Loucy (cell line): ENCODE results near the gene IL6.

Source experiments
- H2AFZ ChIP-seq: fragments of 200-600 bp; sonication (generic); 2 replicates; pipeline ENCODE4 v1.6.0; 2016; ENCODE audit warnings: antibody characterized with exemption, mild to moderate bottlenecking, low read length, moderate library complexity
- H3F3A ChIP-seq: fragments of 200-600 bp; 2 replicates; pipeline ENCODE4 v1.6.0; 2016; ENCODE audit warnings: antibody characterized with exemption, low read depth, mild to moderate bottlenecking
- H3K27me3 ChIP-seq: fragments of 200-600 bp; sonication (generic); 2 replicates; pipeline ENCODE4 v1.6.1; 2014; ENCODE audit warnings: low read length, mild to moderate bottlenecking; ENCODE audit not compliant: insufficient read depth, poor library complexity, severe bottlenecking
- H3K36me3 ChIP-seq: fragments of 200-600 bp; sonication (generic); 2 replicates; pipeline ENCODE4 v1.6.1; 2016; ENCODE audit warnings: low read length; ENCODE audit not compliant: insufficient read depth
- H3K4me1 ChIP-seq: fragments of 200-600 bp; sonication (generic); 2 replicates; pipeline ENCODE4 v1.5.1; 2014; ENCODE audit warnings: low read length, mild to moderate bottlenecking; ENCODE audit not compliant: insufficient read depth, poor library complexity, severe bottlenecking
- H3K4me2 ChIP-seq: fragments of 200-600 bp; sonication (generic); 2 replicates; pipeline ENCODE4 v1.6.0; 2014; ENCODE audit warnings: antibody characterized with exemption, low read length, low read depth, mild to moderate bottlenecking; ENCODE audit not compliant: poor library complexity, severe bottlenecking
- H3K4me3 ChIP-seq: fragments of 200-600 bp; sonication (generic); 2 replicates; pipeline ENCODE4 v1.5.1; 2014; ENCODE audit warnings: low read length, mild to moderate bottlenecking, mixed read lengths; ENCODE audit not compliant: poor library complexity, severe bottlenecking
- H3K79me2 ChIP-seq: fragments of 200-600 bp; sonication (generic); 2 replicates; pipeline ENCODE4 v1.6.1; 2014; ENCODE audit warnings: low read length; ENCODE audit not compliant: insufficient read depth
- H3K9ac ChIP-seq: fragments of 200-600 bp; sonication (generic); 2 replicates; pipeline ENCODE4 v1.6.0; 2014; ENCODE audit warnings: mild to moderate bottlenecking, low read depth, low read length, moderate library complexity; ENCODE audit not compliant: poor library complexity, severe bottlenecking
- H3K9me2 ChIP-seq: fragments of 200-600 bp; sonication (generic); replicated peaks from 2 replicates; pipeline ENCODE4 v1.6.1; 2016; ENCODE audit warnings: low read depth, low read length, mixed read lengths
- H3K9me3 ChIP-seq: fragments of 200-600 bp; sonication (generic); 2 replicates; pipeline ENCODE4 v1.6.1; 2014; ENCODE audit warnings: mild to moderate bottlenecking, antibody characterized with exemption, low read length, low read depth; ENCODE audit not compliant: insufficient read depth
- H4K20me1 ChIP-seq: fragments of 200-600 bp; sonication (generic); 2 replicates; pipeline ENCODE4 v1.6.0; 2014; ENCODE audit warnings: antibody characterized with exemption, low read length, mild to moderate bottlenecking; ENCODE audit not compliant: insufficient read depth, poor library complexity, severe bottlenecking
- CTCF ChIP-seq: fragments of 200-600 bp; sonication (generic); conservative IDR thresholded peaks from 2 replicates; pipeline ENCODE4 v1.5.1; 2014; ENCODE audit warnings: mild to moderate bottlenecking, antibody characterized with exemption, low read length
- EZH2phosphoT487 ChIP-seq: fragments of 200-600 bp; IDR thresholded peaks from 2 replicates; pipeline ENCODE4 v1.6.1; 2018; ENCODE audit warnings: antibody characterized with exemption, mild to moderate bottlenecking, moderate library complexity, borderline replicate concordance

IL6 gene

GRCh38 chr7:22729180-22729825, 2.3 kb downstream of the IL6 start:
- no peak overlapping the region for H3K4me3 ChIP-seq

GRCh38 chr7:22730066-22730710, 3.2 kb downstream of the IL6 start:
- Histone ChIP-seq H3K9ac (no peak overlapping the region), H3K4me1 (peaks cover 13% of the 10 kb centered on the region), H3K4me3 (no peak overlapping the region), H4K20me1 (no peaks in the 10 kb centered on the region), H3K9me2 (no peaks in the 10 kb centered on the region), H3K9me3 (no peaks in the 10 kb centered on the region), H3K36me3 (no peaks in the 10 kb centered on the region), H3K4me2 (no peak overlapping the region), H3F3A (no peaks in the 10 kb centered on the region), H2AFZ (no peak overlapping the region), H3K79me2 (no peaks in the 10 kb centered on the region), H3K27me3 (peaks cover 5% of the 10 kb centered on the region)
- TF ChIP-seq EZH2phosphoT487 = no peak
- TF ChIP-seq CTCF = no peak

More at GRCh38 chr7:22729180-22729825, 2.3 kb downstream of the IL6 start:
- no peaks in the 10 kb centered on the region for H3K36me3 ChIP-seq
- H4K20me1 ChIP-seq = no peaks in the 10 kb centered on the region
- H2AFZ ChIP-seq = no peak overlapping the region
- H3K9me2 ChIP-seq = no peaks in the 10 kb centered on the region
- H3K4me2 ChIP-seq = no peak overlapping the region
- peaks cover 13% of the 10 kb centered on the region for H3K4me1 ChIP-seq
- H3K9me3 ChIP-seq = no peaks in the 10 kb centered on the region
- TF ChIP-seq CTCF (no peak), EZH2phosphoT487 (no peak)
- no peaks in the 10 kb centered on the region for H3F3A ChIP-seq
- H3K9ac ChIP-seq = no peak overlapping the region
- H3K79me2 ChIP-seq = no peaks in the 10 kb centered on the region
- peaks cover 5% of the 10 kb centered on the region for H3K27me3 ChIP-seq

- Histone ChIP-seq H3K9ac (no peak overlapping the region), H3K9me2 (no peaks in the 10 kb centered on the region), H3K27me3 (peaks cover 5% of the 10 kb centered on the region), H3F3A (no peaks in the 10 kb centered on the region), H3K4me2 (no peak overlapping the region), H3K4me1 (peaks cover 13% of the 10 kb centered on the region), H3K36me3 (no peaks in the 10 kb centered on the region), H3K9me3 (no peaks in the 10 kb centered on the region), H3K4me3 (no peak overlapping the region), H3K79me2 (no peaks in the 10 kb centered on the region), H4K20me1 (no peaks in the 10 kb centered on the region), H2AFZ (no peak overlapping the region)
- TF ChIP-seq CTCF (no peak), EZH2phosphoT487 (no peak)
Observed at GRCh38 chr7:22730921-22731654, 4.1 kb downstream of the IL6 start.
